NCI-H345 treated with DMSO at 0.1 percent for 48 hours (cell line): ENCODE results near the gene FANCE.

ENCODE experiments used
- DNase-seq: peaks from one replicate; lab custom pipeline; 2025; ENCODE audit not compliant: unreplicated experiment; lab: John Stamatoyannopoulos, UW

Gene FANCE

DNA sequence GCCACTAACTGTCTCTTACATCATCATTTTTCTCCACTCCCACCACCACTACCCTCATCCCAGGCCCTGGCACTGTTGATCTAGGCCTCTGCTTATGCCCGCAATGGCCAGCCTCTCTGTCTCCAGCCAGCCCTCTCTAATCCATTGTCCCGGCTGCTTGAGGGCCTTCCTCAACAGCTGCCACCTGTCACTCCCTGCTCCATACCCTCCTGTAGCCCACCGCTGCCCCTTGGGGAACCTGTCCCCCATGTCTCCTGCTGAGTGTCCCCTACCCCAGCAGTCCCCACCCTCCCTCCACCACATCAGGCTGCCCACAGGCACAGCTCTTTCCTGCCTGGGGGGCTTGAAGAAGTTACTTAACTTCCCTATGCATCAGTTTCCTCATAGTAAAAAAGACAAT, 31.4 kb downstream of the FANCE start:
- no peak for DNase-seq

GRCh38 chr6:35483893-35484645, 31.9 kb downstream of the FANCE start:
- DNase-seq = no peak

GRCh38 chr6:35484921-35485392, 32.8 kb downstream of the FANCE start:
- no peak for DNase-seq

DNA sequence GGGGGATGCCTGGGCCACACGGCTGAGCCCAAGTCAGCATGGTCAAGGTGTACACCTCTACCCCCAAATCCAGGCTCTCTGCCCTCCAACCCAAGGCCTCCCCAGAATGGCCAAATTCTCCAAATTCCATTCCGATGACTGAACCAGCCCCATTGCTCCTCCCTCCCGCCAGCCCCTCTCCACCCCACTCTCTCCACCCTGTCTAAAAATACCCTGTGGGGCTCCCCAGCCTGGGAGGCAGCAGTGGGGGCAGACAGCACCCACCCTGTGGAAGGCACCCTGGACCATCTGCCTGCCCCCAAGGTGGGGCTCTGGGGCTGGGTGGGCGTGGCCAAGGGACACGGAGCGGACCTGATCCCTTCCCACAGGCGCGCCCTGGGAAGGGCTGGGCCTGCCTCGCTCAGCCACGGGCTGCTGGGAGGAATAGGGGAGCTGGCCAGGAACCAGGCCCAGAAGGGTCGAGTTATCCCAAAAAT, 33.3 kb downstream of the FANCE start:
- DNase-seq = no peak

- no peak for DNase-seq
These were observed 34.1 kb downstream of the FANCE start for GRCh38 chr6:35486005-35486925.

DNA sequence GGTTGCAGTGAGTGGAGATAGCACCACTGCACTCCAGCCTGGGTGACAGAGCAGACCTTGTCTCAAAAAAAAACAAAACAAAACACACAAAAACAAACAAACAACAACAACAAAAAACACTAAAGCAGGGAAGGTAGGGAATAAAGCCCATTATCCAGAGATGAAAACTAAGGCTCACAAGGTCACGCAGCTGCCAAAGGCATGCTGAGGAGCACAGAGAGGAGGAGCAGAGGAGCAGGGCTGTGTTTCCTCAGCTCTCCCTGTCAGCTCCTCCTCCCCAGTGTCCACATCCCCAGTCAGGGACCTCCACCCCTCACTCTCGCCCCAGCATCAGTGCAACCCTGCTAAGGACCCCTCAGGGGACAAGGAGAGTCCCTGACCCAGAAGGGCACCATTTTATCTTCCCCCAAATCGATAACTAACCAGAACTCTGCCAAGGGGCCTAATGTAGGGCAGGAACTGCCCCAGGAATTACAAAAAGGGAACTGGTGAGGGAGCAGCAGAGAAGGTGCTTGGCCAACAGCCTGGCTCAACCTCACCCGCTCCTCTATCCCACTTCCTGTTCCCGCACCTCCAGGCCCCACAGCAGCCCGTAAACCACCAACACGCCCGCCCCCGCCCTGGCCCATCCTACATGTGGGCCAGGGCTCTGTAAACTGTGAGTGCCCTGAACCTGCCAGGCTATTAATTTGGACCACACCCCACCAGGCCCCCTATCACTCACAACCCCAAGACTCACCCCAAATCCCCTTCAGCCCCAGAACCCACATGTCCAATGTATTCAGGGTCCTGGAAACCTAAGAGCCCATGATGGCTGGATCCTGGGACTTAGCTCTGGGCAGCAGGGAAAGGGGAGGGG, 35.7 kb downstream of the FANCE start:
- no peak for DNase-seq

DNA sequence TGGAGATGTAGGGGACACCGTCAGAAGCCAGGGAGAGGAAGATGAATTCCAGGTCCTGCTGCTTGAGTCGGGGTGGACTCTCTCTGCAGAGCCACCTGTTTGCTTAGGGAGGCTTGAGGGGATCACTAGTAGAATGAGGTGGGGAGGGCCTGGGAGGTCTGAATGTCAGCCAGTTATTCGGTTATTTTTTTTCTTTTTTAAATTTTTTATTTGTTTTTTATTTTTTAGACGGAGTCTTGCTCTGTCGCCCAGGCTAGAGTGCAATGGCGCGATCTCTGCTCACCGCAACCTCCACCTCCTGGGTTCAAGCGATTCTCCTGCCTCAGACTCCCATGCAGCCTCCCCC, 36.4 kb downstream of the FANCE start:
- no peak for DNase-seq

DNA sequence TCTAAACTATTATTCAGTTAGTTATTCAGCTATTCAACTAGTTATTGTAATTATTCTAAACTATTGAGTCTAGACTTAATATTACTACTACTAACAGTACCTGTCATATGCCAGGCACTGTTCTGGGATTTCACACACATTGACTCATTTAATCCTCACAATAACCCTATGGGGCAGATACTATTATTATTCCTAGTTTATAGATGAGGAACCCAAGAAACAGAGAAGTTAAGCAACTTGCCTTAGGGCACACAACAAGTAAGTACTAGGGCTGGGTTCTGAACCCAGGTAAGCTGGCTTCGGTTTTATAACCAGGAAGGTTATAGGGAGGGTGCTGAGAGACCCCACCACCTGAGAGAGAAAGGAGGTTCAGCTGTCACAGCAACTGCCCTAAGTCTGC, 36.9 kb downstream of the FANCE start:
- no peak for DNase-seq

- DNase-seq = no peak
These were observed 38.1 kb downstream of the FANCE start for GRCh38 chr6:35489995-35490791.

DNA sequence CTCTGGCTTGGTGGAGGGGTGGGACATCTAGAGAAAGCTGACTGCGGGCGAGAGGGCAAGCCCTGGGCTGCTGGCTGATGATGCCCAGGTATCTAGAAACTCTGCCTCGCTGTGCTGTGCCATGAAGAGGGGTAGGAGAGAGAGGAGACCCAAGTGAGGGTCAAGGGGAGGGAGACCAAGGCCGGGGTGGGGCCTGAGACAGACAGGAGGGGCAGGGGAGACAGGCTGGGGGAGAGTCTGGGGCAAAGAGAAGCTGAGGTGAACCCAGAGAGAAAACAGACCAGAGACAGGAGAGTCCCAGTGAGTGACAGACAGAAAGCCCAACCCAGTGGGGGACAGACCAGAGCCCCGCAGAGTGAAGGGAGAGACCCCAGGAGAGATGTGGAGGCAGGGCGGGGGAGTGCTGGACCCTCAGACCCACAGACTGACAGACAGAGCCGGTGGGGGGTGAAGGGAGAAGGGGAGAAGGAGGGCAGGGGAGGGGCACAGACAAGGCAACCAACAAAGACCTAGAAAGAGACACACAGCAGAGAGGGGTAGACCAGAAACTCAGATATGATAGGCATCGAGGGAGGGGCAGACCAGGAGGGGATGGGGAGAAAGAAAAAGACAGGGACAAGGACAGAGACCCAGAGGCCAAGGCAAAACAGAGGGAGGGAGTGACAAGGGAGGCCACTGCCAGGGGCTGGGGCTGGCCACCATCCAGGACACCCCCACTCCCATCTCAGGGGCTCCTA, 38.9 kb downstream of the FANCE start:
- no peak for DNase-seq

DNA sequence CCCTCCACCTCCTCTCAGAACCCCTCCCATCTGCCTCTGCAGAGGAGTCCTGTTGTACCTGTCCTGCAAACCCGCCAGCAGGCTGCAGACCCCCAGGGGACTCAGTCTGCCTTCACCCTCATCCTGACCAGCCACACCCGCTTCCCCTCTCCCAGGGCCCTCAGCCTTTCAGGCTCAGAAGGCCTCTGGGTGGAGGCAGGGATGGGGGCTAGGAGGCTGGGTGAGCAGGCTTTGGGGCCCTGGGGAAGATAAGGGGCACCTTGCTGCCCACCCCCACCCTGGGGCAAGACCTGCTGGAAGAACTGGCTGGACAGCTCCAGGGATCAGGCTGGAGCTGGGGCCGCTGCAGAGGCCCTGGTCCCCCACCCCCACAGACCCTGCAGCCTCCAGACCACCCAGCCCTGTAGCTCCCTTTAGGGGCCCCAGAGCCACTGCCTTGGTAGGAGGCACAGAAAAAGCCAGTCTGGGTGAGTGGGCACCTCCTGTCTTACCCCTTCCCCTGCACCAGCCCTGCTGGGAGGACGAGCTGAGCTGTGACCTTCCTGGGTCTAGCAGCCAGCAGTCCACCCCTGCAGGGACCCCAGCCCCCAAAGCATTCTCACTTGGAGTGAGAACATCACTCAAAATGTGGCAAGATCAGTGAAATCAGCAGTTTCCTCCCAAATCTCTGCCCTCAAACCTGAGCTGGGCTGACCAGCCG, 39.6 kb downstream of the FANCE start:
- no peak for DNase-seq

DNA sequence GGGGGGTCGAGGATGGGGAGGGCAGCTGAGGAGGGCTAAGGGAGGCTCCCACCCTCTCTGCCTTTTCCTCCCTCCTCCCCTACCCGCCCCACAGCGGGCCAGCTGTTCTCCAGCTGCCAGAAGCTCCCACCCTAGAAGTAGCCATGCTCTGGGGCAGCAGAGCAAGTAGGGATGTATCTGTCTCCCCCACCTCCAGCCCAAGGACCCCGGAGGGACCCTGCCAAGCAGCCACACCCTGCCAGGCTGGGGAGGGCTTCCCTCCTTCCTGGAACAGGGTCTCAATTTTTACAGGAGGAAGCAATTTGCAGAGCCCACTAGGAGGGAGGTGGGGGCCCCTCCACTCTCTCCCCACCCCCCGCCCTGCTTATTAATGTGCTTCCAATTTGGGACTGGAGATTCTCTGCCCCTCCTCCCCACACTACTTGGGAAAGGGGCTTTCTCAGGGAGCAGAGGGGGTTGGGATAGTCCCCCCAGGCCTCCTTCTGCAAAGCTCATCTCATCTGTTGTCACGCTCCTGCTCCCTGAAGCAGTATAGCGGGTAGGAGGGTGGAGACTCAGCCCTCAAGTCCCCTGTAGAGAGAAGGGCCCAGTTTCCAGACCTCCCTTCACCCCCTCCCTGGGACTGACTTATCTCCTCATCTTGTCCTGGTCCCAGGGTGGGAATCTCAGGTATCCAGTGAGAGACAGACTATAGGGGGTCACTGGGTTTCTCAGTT, 40.3 kb downstream of the FANCE start:
- no peak for DNase-seq

- no peak for DNase-seq
These were observed 40.8 kb downstream of the FANCE start for GRCh38 chr6:35492974-35493284.

DNA sequence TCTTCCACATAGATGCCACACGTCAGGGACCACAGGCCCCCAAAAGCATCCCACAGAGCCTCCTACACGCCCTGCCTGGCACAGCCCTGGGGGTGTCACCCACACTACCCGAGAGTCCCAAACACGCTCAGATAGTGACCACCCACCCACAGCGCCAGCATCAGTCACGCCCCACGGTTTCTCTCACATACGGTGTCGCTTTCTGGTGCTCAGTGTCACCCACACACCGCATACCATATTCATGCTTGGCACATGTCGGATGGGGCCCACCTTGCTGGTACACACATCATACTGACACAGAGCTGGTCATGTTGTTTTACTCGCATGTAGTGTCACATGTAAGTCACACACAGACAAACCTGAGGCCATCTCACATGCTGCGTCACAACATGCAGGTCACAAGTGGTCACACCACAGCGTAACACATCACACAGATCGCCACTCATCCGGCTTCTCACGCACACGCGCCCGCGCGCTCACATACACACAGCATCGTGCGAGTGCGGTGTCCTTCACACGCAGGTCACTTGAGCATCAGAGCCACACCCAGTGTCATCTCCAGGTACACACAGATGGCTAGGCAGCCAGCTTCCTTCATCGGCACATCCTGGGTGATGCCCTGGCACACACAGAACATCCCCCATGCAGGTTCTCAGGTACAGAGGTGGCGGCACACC, 41.3 kb downstream of the FANCE start:
- no peak for DNase-seq

- DNase-seq = no peak
These were observed 42.0 kb downstream of the FANCE start for GRCh38 chr6:35494161-35494563.

DNA sequence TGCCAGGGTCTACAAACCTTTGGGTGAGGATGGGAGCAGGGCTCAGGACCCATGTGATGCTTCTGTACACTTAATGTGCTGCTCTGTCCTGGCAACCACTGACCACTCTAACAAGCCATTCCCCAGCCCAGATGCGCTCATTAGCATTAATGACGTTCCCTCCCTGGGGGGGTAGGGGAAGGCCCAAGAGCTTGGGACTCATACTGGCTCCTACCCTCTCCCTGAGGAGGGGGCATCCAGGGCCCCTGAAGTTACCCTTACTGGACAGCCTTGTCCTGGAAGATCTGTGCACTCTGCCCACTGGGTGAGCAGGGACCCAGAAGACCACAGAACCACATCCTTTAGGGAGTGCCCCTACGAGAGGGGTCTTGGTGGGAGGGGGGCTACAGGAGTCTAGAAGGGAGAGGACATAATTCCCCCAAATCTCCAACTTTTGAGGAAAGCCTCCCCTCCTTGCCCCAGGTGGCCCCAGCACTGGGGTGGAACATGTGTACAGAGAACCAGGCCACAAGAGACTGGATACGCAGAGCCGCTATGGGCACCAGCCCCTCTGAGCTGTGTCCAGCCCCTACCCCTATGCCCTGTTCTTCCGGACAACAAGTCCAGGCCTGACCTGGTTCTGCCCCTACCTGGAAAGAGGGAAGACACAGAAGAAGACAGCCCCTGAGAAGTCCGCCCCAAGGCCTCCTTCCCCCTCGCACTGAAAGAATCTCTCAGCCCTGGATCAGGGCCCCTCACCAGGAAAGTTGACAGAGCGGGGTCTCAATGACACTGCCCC, 43.3 kb downstream of the FANCE start:
- DNase-seq = no peak
